Loucy (cell line): ENCODE results near the gene ADCY9.

Source experiments
- H2AFZ ChIP-seq: fragments of 200-600 bp; sonication (generic); 2 replicates; pipeline ENCODE4 v1.6.0; 2016; ENCODE audit warnings: antibody characterized with exemption, mild to moderate bottlenecking, low read length, moderate library complexity
- H3F3A ChIP-seq: fragments of 200-600 bp; 2 replicates; pipeline ENCODE4 v1.6.0; 2016; ENCODE audit warnings: antibody characterized with exemption, low read depth, mild to moderate bottlenecking
- H3K27me3 ChIP-seq: fragments of 200-600 bp; sonication (generic); 2 replicates; pipeline ENCODE4 v1.6.1; 2014; ENCODE audit warnings: low read length, mild to moderate bottlenecking; ENCODE audit not compliant: insufficient read depth, poor library complexity, severe bottlenecking
- H3K36me3 ChIP-seq: fragments of 200-600 bp; sonication (generic); 2 replicates; pipeline ENCODE4 v1.6.1; 2016; ENCODE audit warnings: low read length; ENCODE audit not compliant: insufficient read depth
- H3K4me1 ChIP-seq: fragments of 200-600 bp; sonication (generic); 2 replicates; pipeline ENCODE4 v1.5.1; 2014; ENCODE audit warnings: low read length, mild to moderate bottlenecking; ENCODE audit not compliant: insufficient read depth, poor library complexity, severe bottlenecking
- H3K4me2 ChIP-seq: fragments of 200-600 bp; sonication (generic); 2 replicates; pipeline ENCODE4 v1.6.0; 2014; ENCODE audit warnings: antibody characterized with exemption, low read length, low read depth, mild to moderate bottlenecking; ENCODE audit not compliant: poor library complexity, severe bottlenecking
- H3K4me3 ChIP-seq: fragments of 200-600 bp; sonication (generic); 2 replicates; pipeline ENCODE4 v1.5.1; 2014; ENCODE audit warnings: low read length, mild to moderate bottlenecking, mixed read lengths; ENCODE audit not compliant: poor library complexity, severe bottlenecking
- H3K79me2 ChIP-seq: fragments of 200-600 bp; sonication (generic); 2 replicates; pipeline ENCODE4 v1.6.1; 2014; ENCODE audit warnings: low read length; ENCODE audit not compliant: insufficient read depth
- H3K9ac ChIP-seq: fragments of 200-600 bp; sonication (generic); 2 replicates; pipeline ENCODE4 v1.6.0; 2014; ENCODE audit warnings: mild to moderate bottlenecking, low read depth, low read length, moderate library complexity; ENCODE audit not compliant: poor library complexity, severe bottlenecking
- H3K9me2 ChIP-seq: fragments of 200-600 bp; sonication (generic); replicated peaks from 2 replicates; pipeline ENCODE4 v1.6.1; 2016; ENCODE audit warnings: low read depth, low read length, mixed read lengths
- H3K9me3 ChIP-seq: fragments of 200-600 bp; sonication (generic); 2 replicates; pipeline ENCODE4 v1.6.1; 2014; ENCODE audit warnings: mild to moderate bottlenecking, antibody characterized with exemption, low read length, low read depth; ENCODE audit not compliant: insufficient read depth
- H4K20me1 ChIP-seq: fragments of 200-600 bp; sonication (generic); 2 replicates; pipeline ENCODE4 v1.6.0; 2014; ENCODE audit warnings: antibody characterized with exemption, low read length, mild to moderate bottlenecking; ENCODE audit not compliant: insufficient read depth, poor library complexity, severe bottlenecking
- CTCF ChIP-seq: fragments of 200-600 bp; sonication (generic); conservative IDR thresholded peaks from 2 replicates; pipeline ENCODE4 v1.5.1; 2014; ENCODE audit warnings: mild to moderate bottlenecking, antibody characterized with exemption, low read length
- EZH2phosphoT487 ChIP-seq: fragments of 200-600 bp; IDR thresholded peaks from 2 replicates; pipeline ENCODE4 v1.6.1; 2018; ENCODE audit warnings: antibody characterized with exemption, mild to moderate bottlenecking, moderate library complexity, borderline replicate concordance

The ADCY9 gene

GRCh38 chr16:3995001-3995400 is 121.2 kb downstream of the ADCY9 start:
- H3K4me1 ChIP-seq, result no peaks in the 10 kb centered on the region
- H4K20me1 ChIP-seq, result no peaks in the 10 kb centered on the region
- H3F3A ChIP-seq, result no peaks in the 10 kb centered on the region
- no peak overlapping the region for H3K4me2 ChIP-seq
- no peak overlapping the region for H3K9ac ChIP-seq
- no peaks in the 10 kb centered on the region for H3K9me3 ChIP-seq
- no peaks in the 10 kb centered on the region for H3K36me3 ChIP-seq
- TF ChIP-seq CTCF (no peak), EZH2phosphoT487 (no peak)
- H2AFZ ChIP-seq, result no peak overlapping the region
- no peak overlapping the region for H3K4me3 ChIP-seq
- no peaks in the 10 kb centered on the region for H3K9me2 ChIP-seq
- H3K27me3 ChIP-seq, result no peaks in the 10 kb centered on the region
- H3K79me2 ChIP-seq, result no peaks in the 10 kb centered on the region

GRCh38 chr16:3993052-3993785 is 123.0 kb downstream of the ADCY9 start:
- no peak overlapping the region for H3K4me3 ChIP-seq
- H3K9me3 ChIP-seq, result no peaks in the 10 kb centered on the region
- H3F3A ChIP-seq, result no peaks in the 10 kb centered on the region
- H3K9me2 ChIP-seq, result no peaks in the 10 kb centered on the region
- H3K79me2 ChIP-seq, result no peaks in the 10 kb centered on the region
- no peak overlapping the region for H3K4me2 ChIP-seq
- no peak overlapping the region for H2AFZ ChIP-seq
- no peaks in the 10 kb centered on the region for H4K20me1 ChIP-seq
- H3K9ac ChIP-seq, result no peak overlapping the region
- no peaks in the 10 kb centered on the region for H3K4me1 ChIP-seq
- TF ChIP-seq EZH2phosphoT487 (no peak), CTCF (no peak)
- H3K27me3 ChIP-seq, result no peaks in the 10 kb centered on the region
- no peaks in the 10 kb centered on the region for H3K36me3 ChIP-seq

- no peaks in the 10 kb centered on the region for H3K27me3 ChIP-seq
- no peak overlapping the region for H3K9ac ChIP-seq
- H3K79me2 ChIP-seq, result no peaks in the 10 kb centered on the region
- H3K36me3 ChIP-seq, result no peaks in the 10 kb centered on the region
- H3K9me2 ChIP-seq, result no peaks in the 10 kb centered on the region
- no peak overlapping the region for H3K4me2 ChIP-seq
- H3K4me1 ChIP-seq, result no peaks in the 10 kb centered on the region
- H3K4me3 ChIP-seq, result no peak overlapping the region
- H3F3A ChIP-seq, result no peaks in the 10 kb centered on the region
- no peak overlapping the region for H2AFZ ChIP-seq
- no peak for TF ChIP-seq EZH2phosphoT487
- no peak for TF ChIP-seq CTCF
- H4K20me1 ChIP-seq, result no peaks in the 10 kb centered on the region
- H3K9me3 ChIP-seq, result no peaks in the 10 kb centered on the region
These were observed 123.8 kb downstream of the ADCY9 start for GRCh38 chr16:3992297-3993051.
